ENCODE measurements around the gene PHACTR1.

PHACTR1 gene

DNA sequence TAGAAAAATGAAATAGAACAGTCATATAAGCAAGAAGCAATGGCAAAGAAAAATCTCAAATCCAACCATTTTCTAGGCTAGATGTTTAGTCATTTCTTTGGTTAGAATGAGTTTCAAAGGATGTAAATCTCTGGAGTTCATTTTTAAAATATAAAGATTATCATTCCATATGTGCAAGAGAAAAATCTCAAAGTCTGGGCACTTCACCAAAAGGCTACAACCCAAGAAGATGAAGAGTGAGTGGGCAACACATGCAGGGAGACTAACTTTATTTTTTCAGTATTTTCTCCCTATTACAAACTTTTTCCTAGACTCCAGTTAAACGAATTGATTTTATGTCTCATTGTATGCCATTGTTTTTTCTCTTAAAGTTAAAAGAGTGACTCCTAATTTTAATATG, 83.6 kb downstream of the PHACTR1 start:
- Histone ChIP-seq H3K36me3 (ENCODE audit: control insufficient read depth, insufficient read depth, low read length) (no peaks in the 10 kb centered on the region), H3K9me3 (ENCODE audit: control insufficient read depth, insufficient read depth, low read length) (no peaks in the 10 kb centered on the region), H3K27ac (ENCODE audit: low read length) (no peak overlapping the region), H3K4me1 (ENCODE audit: control insufficient read depth, insufficient read depth, low read length) (no peaks in the 10 kb centered on the region), H3K4me3 (ENCODE audit: low read length) (no peak overlapping the region), H3K27me3 (ENCODE audit: control insufficient read depth, insufficient read depth, low read length) (no peaks in the 10 kb centered on the region)
- no CpG with 5 or more reads among the region's 1 CpG for WGBS (ENCODE audit: insufficient coverage, insufficient read length)
- DNase-seq (ENCODE audit: low read depth, low spot score), result no peak

GRCh38 chr6:12801141-12801540, 84.6 kb downstream of the PHACTR1 start:
- WGBS (ENCODE audit: insufficient coverage, insufficient read length), result 100% methylated on average over 1 of the region's 3 CpGs
- no peak overlapping the region for H3K4me3 ChIP-seq (ENCODE audit: low read length)
- H3K9me3 ChIP-seq (ENCODE audit: control insufficient read depth, insufficient read depth, low read length), result no peaks in the 10 kb centered on the region
- DNase-seq (ENCODE audit: low read depth, low spot score), result no peak
- H3K27ac ChIP-seq (ENCODE audit: low read length), result no peak overlapping the region
- H3K27me3 ChIP-seq (ENCODE audit: control insufficient read depth, insufficient read depth, low read length), result no peaks in the 10 kb centered on the region
- H3K4me1 ChIP-seq (ENCODE audit: control insufficient read depth, insufficient read depth, low read length), result no peaks in the 10 kb centered on the region
- H3K36me3 ChIP-seq (ENCODE audit: control insufficient read depth, insufficient read depth, low read length), result no peaks in the 10 kb centered on the region

DNA sequence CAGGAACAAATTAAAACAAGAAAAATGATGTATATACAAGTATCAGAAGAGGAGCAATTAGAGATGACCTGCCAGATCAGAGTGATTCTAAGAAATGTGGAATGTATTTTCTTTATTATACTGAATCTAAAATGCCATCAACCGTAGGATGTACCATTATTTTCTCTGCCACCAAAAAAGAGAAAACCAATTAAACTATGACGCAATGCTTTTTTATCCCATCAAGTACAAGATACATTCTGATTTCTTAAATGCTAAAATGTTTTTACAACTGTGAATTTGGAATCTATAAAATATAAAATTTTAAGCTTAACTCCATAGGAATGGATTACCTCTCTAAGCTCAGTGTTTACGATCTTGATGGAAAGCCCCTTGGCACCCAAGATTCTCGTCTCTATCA, 85.9 kb downstream of the PHACTR1 start:
- H3K36me3 ChIP-seq (ENCODE audit: control insufficient read depth, insufficient read depth, low read length), result no peaks in the 10 kb centered on the region
- no peaks in the 10 kb centered on the region for H3K27me3 ChIP-seq (ENCODE audit: control insufficient read depth, insufficient read depth, low read length)
- DNase-seq (ENCODE audit: low read depth, low spot score), result no peak
- no CpG with 5 or more reads among the region's 4 CpGs for WGBS (ENCODE audit: insufficient coverage, insufficient read length)
- H3K4me1 ChIP-seq (ENCODE audit: control insufficient read depth, insufficient read depth, low read length), result no peaks in the 10 kb centered on the region
- H3K27ac ChIP-seq (ENCODE audit: low read length), result no peak overlapping the region
- no peaks in the 10 kb centered on the region for H3K9me3 ChIP-seq (ENCODE audit: control insufficient read depth, insufficient read depth, low read length)
- H3K4me3 ChIP-seq (ENCODE audit: low read length), result no peak overlapping the region

DNA sequence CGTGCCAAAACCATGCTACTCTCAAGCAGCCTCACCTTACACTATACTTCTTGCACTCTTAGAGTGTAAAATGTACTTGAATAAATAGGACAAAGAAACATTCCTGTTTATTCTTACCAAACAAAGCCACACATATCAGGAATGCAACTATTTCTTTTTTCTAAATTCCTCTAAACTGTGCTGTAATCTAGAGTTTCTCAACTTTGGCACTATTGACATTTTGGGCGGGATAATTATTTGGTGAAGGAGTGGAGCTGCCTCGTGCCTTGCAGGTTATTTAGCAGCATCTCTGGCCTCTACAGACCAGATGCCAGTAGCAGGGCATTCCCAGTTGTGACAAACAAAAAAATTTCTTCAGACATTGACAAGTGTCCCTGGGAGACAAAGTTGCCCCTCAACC, 86.9 kb downstream of the PHACTR1 start:
- no peaks in the 10 kb centered on the region for H3K9me3 ChIP-seq (ENCODE audit: control insufficient read depth, insufficient read depth, low read length)
- no peaks in the 10 kb centered on the region for H3K4me1 ChIP-seq (ENCODE audit: control insufficient read depth, insufficient read depth, low read length)
- H3K36me3 ChIP-seq (ENCODE audit: control insufficient read depth, insufficient read depth, low read length), result no peaks in the 10 kb centered on the region
- no peak overlapping the region for H3K27ac ChIP-seq (ENCODE audit: low read length)
- no peaks in the 10 kb centered on the region for H3K27me3 ChIP-seq (ENCODE audit: control insufficient read depth, insufficient read depth, low read length)
- no peak for DNase-seq (ENCODE audit: low read depth, low spot score)
- no peak overlapping the region for H3K4me3 ChIP-seq (ENCODE audit: low read length)
- no CpG with 5 or more reads among the region's 3 CpGs for WGBS (ENCODE audit: insufficient coverage, insufficient read length)

GRCh38 chr6:12804952-12805645, 88.5 kb downstream of the PHACTR1 start:
- no peak for DNase-seq (ENCODE audit: low read depth, low spot score)
- Histone ChIP-seq H3K27me3 (ENCODE audit: control insufficient read depth, insufficient read depth, low read length) (no peaks in the 10 kb centered on the region), H3K27ac (ENCODE audit: low read length) (no peak overlapping the region), H3K9me3 (ENCODE audit: control insufficient read depth, insufficient read depth, low read length) (no peaks in the 10 kb centered on the region), H3K36me3 (ENCODE audit: control insufficient read depth, insufficient read depth, low read length) (no peaks in the 10 kb centered on the region), H3K4me3 (ENCODE audit: low read length) (no peak overlapping the region), H3K4me1 (ENCODE audit: control insufficient read depth, insufficient read depth, low read length) (no peaks in the 10 kb centered on the region)
- no CpG with 5 or more reads among the region's 7 CpGs for WGBS (ENCODE audit: insufficient coverage, insufficient read length)

- H3K36me3 ChIP-seq (ENCODE audit: control insufficient read depth, insufficient read depth, low read length), result no peaks in the 10 kb centered on the region
- H3K4me1 ChIP-seq (ENCODE audit: control insufficient read depth, insufficient read depth, low read length), result no peaks in the 10 kb centered on the region
- no peak for DNase-seq (ENCODE audit: low read depth, low spot score)
- H3K9me3 ChIP-seq (ENCODE audit: control insufficient read depth, insufficient read depth, low read length), result no peaks in the 10 kb centered on the region
- no peak overlapping the region for H3K4me3 ChIP-seq (ENCODE audit: low read length)
- 100% methylated on average over 2 of the region's 4 CpGs for WGBS (ENCODE audit: insufficient coverage, insufficient read length)
- no peaks in the 10 kb centered on the region for H3K27me3 ChIP-seq (ENCODE audit: control insufficient read depth, insufficient read depth, low read length)
- H3K27ac ChIP-seq (ENCODE audit: low read length), result no peak overlapping the region
These were observed 89.6 kb downstream of the PHACTR1 start for GRCh38 chr6:12806136-12806535.

GRCh38 chr6:12806796-12807195, 90.2 kb downstream of the PHACTR1 start:
- no CpG with 5 or more reads among the region's 1 CpG for WGBS (ENCODE audit: insufficient coverage, insufficient read length)
- Histone ChIP-seq H3K36me3 (ENCODE audit: control insufficient read depth, insufficient read depth, low read length) (no peaks in the 10 kb centered on the region), H3K27me3 (ENCODE audit: control insufficient read depth, insufficient read depth, low read length) (no peaks in the 10 kb centered on the region), H3K9me3 (ENCODE audit: control insufficient read depth, insufficient read depth, low read length) (no peaks in the 10 kb centered on the region), H3K27ac (ENCODE audit: low read length) (no peak overlapping the region), H3K4me3 (ENCODE audit: low read length) (no peak overlapping the region), H3K4me1 (ENCODE audit: control insufficient read depth, insufficient read depth, low read length) (no peaks in the 10 kb centered on the region)
- no peak for DNase-seq (ENCODE audit: low read depth, low spot score)

GRCh38 chr6:12811519-12811918, 95.0 kb downstream of the PHACTR1 start:
- Histone ChIP-seq H3K9me3 (ENCODE audit: control insufficient read depth, insufficient read depth, low read length) (no peaks in the 10 kb centered on the region), H3K4me1 (ENCODE audit: control insufficient read depth, insufficient read depth, low read length) (no peaks in the 10 kb centered on the region), H3K4me3 (ENCODE audit: low read length) (no peak overlapping the region), H3K36me3 (ENCODE audit: control insufficient read depth, insufficient read depth, low read length) (no peaks in the 10 kb centered on the region), H3K27ac (ENCODE audit: low read length) (no peak overlapping the region), H3K27me3 (ENCODE audit: control insufficient read depth, insufficient read depth, low read length) (no peaks in the 10 kb centered on the region)
- no peak for DNase-seq (ENCODE audit: low read depth, low spot score)
- WGBS (ENCODE audit: insufficient coverage, insufficient read length), result no CpG with 5 or more reads among the region's 8 CpGs

DNA sequence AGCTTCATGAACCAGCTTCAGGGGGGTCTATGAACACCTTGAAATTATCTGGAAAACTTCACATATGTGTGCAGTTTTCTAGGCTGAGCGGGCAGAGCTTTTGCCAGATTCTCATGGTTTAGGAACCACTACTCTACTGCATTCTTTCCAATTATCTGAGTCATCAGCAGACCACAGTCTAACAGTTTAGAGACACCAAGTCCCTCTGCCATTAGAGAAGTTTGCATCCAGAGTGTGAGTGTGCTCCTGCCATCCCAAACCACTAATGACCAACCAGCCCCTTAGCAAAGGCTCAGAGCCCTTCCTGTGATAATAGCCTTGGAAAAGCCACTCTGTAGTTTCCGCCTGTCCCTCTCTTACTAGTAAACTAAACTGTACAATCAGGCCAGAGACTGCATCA, 96.8 kb downstream of the PHACTR1 start:
- no CpG with 5 or more reads among the region's 2 CpGs for WGBS (ENCODE audit: insufficient coverage, insufficient read length)
- H3K4me3 ChIP-seq (ENCODE audit: low read length), result no peak overlapping the region
- no peaks in the 10 kb centered on the region for H3K36me3 ChIP-seq (ENCODE audit: control insufficient read depth, insufficient read depth, low read length)
- no peaks in the 10 kb centered on the region for H3K9me3 ChIP-seq (ENCODE audit: control insufficient read depth, insufficient read depth, low read length)
- DNase-seq (ENCODE audit: low read depth, low spot score), result no peak
- no peak overlapping the region for H3K27ac ChIP-seq (ENCODE audit: low read length)
- no peaks in the 10 kb centered on the region for H3K27me3 ChIP-seq (ENCODE audit: control insufficient read depth, insufficient read depth, low read length)
- no peaks in the 10 kb centered on the region for H3K4me1 ChIP-seq (ENCODE audit: control insufficient read depth, insufficient read depth, low read length)

GRCh38 chr6:12814015-12814414, 97.4 kb downstream of the PHACTR1 start:
- Histone ChIP-seq H3K36me3 (ENCODE audit: control insufficient read depth, insufficient read depth, low read length) (no peaks in the 10 kb centered on the region), H3K4me3 (ENCODE audit: low read length) (no peak overlapping the region), H3K4me1 (ENCODE audit: control insufficient read depth, insufficient read depth, low read length) (no peaks in the 10 kb centered on the region), H3K9me3 (ENCODE audit: control insufficient read depth, insufficient read depth, low read length) (no peaks in the 10 kb centered on the region), H3K27me3 (ENCODE audit: control insufficient read depth, insufficient read depth, low read length) (no peaks in the 10 kb centered on the region), H3K27ac (ENCODE audit: low read length) (no peak overlapping the region)
- no peak for DNase-seq (ENCODE audit: low read depth, low spot score)
- no CpG with 5 or more reads among the region's 2 CpGs for WGBS (ENCODE audit: insufficient coverage, insufficient read length)

DNA sequence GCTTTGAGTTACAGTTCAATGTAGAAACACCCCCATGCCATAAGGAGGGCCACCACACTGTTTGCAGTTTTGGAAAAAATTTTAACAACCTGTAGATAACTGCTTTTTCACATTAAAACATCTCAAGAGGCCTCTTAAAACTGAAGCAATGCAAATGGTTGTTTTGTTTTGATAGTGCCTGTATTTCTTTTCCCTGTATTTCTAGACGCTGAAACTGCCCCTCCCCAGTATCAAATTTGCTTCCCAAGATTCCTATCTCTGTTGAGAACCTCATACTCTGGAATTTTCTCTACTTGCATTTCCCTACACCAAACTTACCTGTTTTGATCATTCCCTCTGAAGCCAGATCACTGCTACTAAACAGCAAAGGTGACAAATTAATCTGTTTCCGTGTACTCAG, 98.5 kb downstream of the PHACTR1 start:
- no peaks in the 10 kb centered on the region for H3K36me3 ChIP-seq (ENCODE audit: control insufficient read depth, insufficient read depth, low read length)
- H3K27ac ChIP-seq (ENCODE audit: low read length), result no peak overlapping the region
- H3K9me3 ChIP-seq (ENCODE audit: control insufficient read depth, insufficient read depth, low read length), result no peaks in the 10 kb centered on the region
- no peaks in the 10 kb centered on the region for H3K4me1 ChIP-seq (ENCODE audit: control insufficient read depth, insufficient read depth, low read length)
- no peak overlapping the region for H3K4me3 ChIP-seq (ENCODE audit: low read length)
- WGBS (ENCODE audit: insufficient coverage, insufficient read length), result no CpG with 5 or more reads among the region's 2 CpGs
- no peaks in the 10 kb centered on the region for H3K27me3 ChIP-seq (ENCODE audit: control insufficient read depth, insufficient read depth, low read length)
- DNase-seq (ENCODE audit: low read depth, low spot score), result no peak
